ENCODE measurements around the gene MUC6. TPM values are rescaled to one million over a fixed set of nuclear protein-coding genes. Genes with fewer than 3 reads are reported as not detected.

Gene MUC6
- total and polyA plus RNA-seq, 3 donors from 2014 or later, result 0.16 to 1.5 (median 0.19) TPM

- WGBS, 2 donors, result 86 to 94% methylated on average over 21 of the region's 21 CpGs
- Histone ChIP-seq H3K27ac (no peak overlapping the region), H3K4me3 (no peak overlapping the region), H3K4me1 (no peaks in the 10 kb centered on the region), H3K27me3 (no peaks in the 10 kb centered on the region), H3K9me3 (no peaks in the 10 kb centered on the region), H3K36me3 (ENCODE audit: low read depth, missing control alignments) (no peaks in the 10 kb centered on the region)
- no peak for DNase-seq
- intact Hi-C loops (cut with DNase I; ENCODE audit: low total_unique reads), result no loop called here
- no peak for TF ChIP-seq CTCF (IDR thresholded peaks at IDR 0.05)
Observed at GRCh38 chr11:985406-985805, 51.1 kb downstream of the MUC6 start.

- no peak for DNase-seq
- H3K27ac ChIP-seq, result no peak overlapping the region
- no peaks in the 10 kb centered on the region for H3K4me1 ChIP-seq
- TF ChIP-seq POLR2A (IDR thresholded peaks at IDR 0.05) (no peak), CTCF (IDR thresholded peaks at IDR 0.05) (no peak)
- no peaks in the 10 kb centered on the region for H3K36me3 ChIP-seq (ENCODE audit: low read depth, missing control alignments)
- intact Hi-C loops (cut with DNase I; ENCODE audit: low total_unique reads), result no loop called here
- 93 to 96% methylated on average over 15 of the region's 15 CpGs for WGBS, 2 donors
- no peaks in the 10 kb centered on the region for H3K9me3 ChIP-seq
- no peaks in the 10 kb centered on the region for H3K27me3 ChIP-seq
- H3K4me3 ChIP-seq, result no peak overlapping the region
Observed at GRCh38 chr11:984546-984945, 52.0 kb downstream of the MUC6 start.

GRCh38 chr11:981764-982163 lies 54.8 kb downstream of the MUC6 start:
- TF ChIP-seq POLR2A (IDR thresholded peaks at IDR 0.05) (no peak), CTCF (IDR thresholded peaks at IDR 0.05) (no peak)
- 90 to 93% methylated on average over 14 of the region's 14 CpGs for WGBS, 2 donors
- no peak for DNase-seq
- Histone ChIP-seq H3K27me3 (no peaks in the 10 kb centered on the region), H3K36me3 (ENCODE audit: low read depth, missing control alignments) (no peaks in the 10 kb centered on the region), H3K27ac (no peak overlapping the region), H3K4me1 (peaks cover 6% of the 10 kb centered on the region), H3K9me3 (no peaks in the 10 kb centered on the region), H3K4me3 (no peak overlapping the region)
- intact Hi-C loops (cut with DNase I; ENCODE audit: low total_unique reads), result no loop called here

- 77 to 82% methylated on average over 18 to 26 of the region's 26 CpGs for WGBS, 2 donors
- DNase-seq, result peak; percentile 32
- no peak overlapping the region for H3K27ac ChIP-seq
- no peaks in the 10 kb centered on the region for H3K27me3 ChIP-seq
- H3K4me3 ChIP-seq, result no peak overlapping the region
- no peaks in the 10 kb centered on the region for H3K36me3 ChIP-seq (ENCODE audit: low read depth, missing control alignments)
- TF ChIP-seq CTCF (IDR thresholded peaks at IDR 0.05), result no peak
- TF ChIP-seq POLR2A (IDR thresholded peaks at IDR 0.05), result no peak
- peaks cover 6% of the 10 kb centered on the region for H3K4me1 ChIP-seq
- no peaks in the 10 kb centered on the region for H3K9me3 ChIP-seq
- intact Hi-C loops (cut with DNase I; ENCODE audit: low total_unique reads), result no loop called here
Observed at GRCh38 chr11:980438-981357, 55.8 kb downstream of the MUC6 start.

- no peak for DNase-seq
- H3K4me1 ChIP-seq, result peaks cover 6% of the 10 kb centered on the region
- H3K4me3 ChIP-seq, result no peak overlapping the region
- intact Hi-C loops (cut with DNase I; ENCODE audit: low total_unique reads), result no loop called here
- TF ChIP-seq CTCF (IDR thresholded peaks at IDR 0.05) (no peak), POLR2A (IDR thresholded peaks at IDR 0.05) (no peak)
- no peaks in the 10 kb centered on the region for H3K27me3 ChIP-seq
- H3K9me3 ChIP-seq, result no peaks in the 10 kb centered on the region
- H3K27ac ChIP-seq, result no peak overlapping the region
- WGBS, 2 donors, result 76 to 85% methylated on average over 15 to 16 of the region's 16 CpGs
- H3K36me3 ChIP-seq (ENCODE audit: low read depth, missing control alignments), result no peaks in the 10 kb centered on the region
Observed at GRCh38 chr11:978781-979180, 57.7 kb downstream of the MUC6 start.

All from testis (tissue), 3 donors.